Iris pigment epithelial cell (primary cell): ENCODE measurements around the gene NRAP.

Experiments
- DNase-seq: peaks from one replicate; pipeline ENCODE4 v3.0.0-alpha.2; 2011; ENCODE audit warnings: low read depth

The NRAP gene

GRCh38 chr10:113609704-113610108 lies 54.1 kb downstream of the NRAP start:
- peak; percentile 40 for DNase-seq

GRCh38 chr10:113605268-113605978 lies 58.4 kb downstream of the NRAP start:
- DNase-seq = no peak

- DNase-seq = no peak
These were observed 59.3 kb downstream of the NRAP start for GRCh38 chr10:113604572-113604971.

- no peak for DNase-seq
These were observed 60.6 kb downstream of the NRAP start for GRCh38 chr10:113603057-113603777.

- no peak for DNase-seq
These were observed 63.3 kb downstream of the NRAP start for GRCh38 chr10:113600569-113600968.

DNA sequence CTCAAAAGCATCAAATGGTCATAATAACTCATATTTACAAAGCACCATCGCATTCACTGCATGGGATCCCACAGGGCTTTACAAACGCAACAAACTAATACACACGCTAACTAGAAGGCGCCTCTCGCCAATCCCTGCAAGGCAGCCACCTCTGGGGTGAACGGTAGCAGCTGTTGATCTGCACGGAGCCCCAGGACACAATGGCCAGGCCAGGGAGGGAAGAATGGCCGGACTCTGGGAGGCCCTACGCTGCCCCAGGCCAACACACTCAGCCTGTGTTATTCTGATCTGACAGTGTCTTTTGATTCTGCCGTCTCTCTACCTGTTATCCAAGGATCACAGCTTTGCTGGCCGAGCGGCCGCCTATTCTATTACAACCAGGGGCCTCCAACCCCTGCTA lies 69.2 kb downstream of the NRAP start:
- no peak for DNase-seq

GRCh38 chr10:113592380-113592779 lies 71.5 kb downstream of the NRAP start:
- DNase-seq = no peak

GRCh38 chr10:113590581-113590980 lies 73.3 kb downstream of the NRAP start:
- DNase-seq = no peak

DNA sequence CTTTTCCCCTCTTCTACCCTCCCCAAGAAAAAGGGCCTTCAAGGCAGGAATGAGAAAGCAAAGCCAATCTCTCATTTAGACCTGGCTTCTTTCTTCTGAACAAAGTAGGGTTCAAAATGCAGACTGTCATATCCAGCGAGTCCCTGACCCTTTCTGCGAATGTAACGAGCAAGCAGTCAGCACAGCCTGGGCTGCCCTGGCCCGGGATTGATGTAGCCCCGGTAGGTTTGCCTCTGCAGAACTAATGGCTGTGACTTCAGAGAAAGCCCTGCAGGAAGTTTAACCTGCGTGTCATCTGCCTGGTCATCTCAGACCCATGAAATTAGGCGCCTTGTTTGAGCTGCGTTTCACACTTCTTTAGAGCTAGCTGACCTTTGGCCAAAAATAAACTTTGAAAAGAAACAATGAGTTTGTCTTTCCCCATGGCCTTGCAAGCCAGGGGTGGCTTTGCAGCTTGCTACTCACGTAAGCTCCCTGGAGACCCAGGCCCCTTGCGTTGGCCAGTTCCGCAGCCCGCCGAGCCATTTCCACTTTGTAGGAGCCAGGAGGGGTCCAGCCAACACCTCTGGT lies 74.6 kb downstream of the NRAP start:
- DNase-seq = no peak

DNA sequence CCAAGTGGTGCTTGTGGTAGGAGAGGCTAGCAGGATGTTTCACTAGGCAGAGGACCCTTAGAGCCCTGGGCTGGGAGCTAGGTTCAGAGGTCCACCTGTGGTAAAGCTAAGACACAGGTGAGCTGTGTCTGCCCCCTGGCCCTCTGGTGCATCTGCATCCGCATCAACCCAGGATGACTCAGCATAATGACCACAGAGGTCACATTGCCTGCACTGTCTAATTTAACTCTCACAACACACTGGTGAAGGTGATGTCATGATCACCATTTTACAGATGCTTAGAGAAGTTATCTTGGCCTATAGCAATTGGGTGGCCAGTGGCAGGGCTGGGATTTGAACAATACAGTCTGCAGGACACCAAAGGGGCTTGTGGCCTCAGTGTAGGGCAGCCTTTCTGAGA lies 77.9 kb downstream of the NRAP start:
- no peak for DNase-seq

DNA sequence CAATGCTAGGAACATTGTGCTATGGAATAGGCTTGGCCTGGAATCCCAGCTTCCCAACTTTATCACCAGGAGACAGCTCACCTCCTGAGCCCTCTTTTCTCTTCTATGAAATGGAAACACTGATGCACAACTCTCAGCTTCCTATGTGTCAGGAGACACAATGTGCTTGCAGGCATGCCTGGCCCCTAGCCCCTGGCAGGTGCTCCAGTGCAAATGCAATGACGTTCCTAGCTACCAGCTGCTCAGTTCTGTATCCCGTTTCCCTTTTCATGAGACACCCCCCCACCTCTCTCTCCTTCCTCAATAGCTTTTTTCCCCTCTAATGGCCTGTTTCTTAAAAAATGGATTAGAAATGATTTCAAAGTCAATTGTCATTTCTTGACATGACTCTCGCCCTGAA lies 80.3 kb downstream of the NRAP start:
- DNase-seq = no peak

GRCh38 chr10:113581092-113581491 lies 82.7 kb downstream of the NRAP start:
- no peak for DNase-seq

DNA sequence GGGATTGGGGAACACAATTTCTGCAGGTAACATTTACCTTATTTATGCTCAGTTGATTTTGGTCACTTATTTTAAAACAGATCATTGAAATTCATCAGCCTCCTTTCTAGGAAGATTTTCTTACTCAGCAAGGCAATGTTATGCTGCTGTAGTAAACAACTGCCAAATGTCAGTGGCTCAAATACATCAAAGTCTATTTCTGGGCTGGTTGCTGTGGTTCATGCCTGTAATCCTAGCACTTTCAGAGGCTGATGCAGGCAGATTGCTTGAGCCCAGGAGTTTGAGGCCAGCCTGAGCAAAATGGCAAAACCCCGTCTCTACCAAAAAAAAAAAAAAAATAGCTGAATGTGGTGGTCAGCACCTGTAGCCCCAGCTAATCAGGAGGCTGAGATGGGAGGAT lies 85.1 kb downstream of the NRAP start:
- DNase-seq = no peak

DNA sequence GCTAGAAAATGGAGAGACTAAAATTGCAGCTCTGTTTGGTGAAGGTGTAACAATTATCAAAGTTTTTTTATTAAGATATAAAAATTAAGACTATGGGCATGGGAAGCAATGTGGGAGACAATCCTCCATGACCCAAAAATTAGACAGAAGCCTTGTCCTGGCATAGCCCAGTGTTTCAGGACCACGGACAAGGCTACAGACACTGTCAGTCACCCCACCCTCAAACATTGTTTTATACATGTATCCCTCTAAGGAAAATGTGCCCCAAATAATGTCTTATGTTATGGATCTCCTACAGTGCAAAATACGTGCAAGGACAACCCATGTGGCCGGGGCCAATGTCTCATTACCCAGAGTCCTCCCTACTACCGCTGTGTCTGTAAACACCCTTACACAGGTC lies 87.0 kb downstream of the NRAP start:
- DNase-seq = peak; percentile 31

DNA sequence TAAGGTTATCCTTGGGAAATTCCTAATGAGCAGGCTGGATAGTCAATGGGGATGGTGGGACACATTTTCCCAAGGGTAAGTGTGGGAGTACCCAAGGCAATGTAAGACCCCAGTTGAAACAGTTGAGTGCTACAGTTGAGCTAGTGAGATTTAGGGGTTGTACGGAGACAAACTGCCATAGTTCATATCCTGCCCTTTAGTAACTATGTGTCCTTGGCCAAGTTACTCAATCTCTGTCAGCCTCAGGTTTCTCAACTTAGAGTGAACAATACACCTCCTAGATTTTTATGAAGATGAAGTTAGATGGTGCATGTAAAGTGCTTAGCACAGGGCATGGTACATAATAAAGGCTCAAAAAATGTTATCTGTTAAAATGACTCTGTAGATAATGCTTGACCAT lies 90.5 kb downstream of the NRAP start:
- DNase-seq = no peak

DNA sequence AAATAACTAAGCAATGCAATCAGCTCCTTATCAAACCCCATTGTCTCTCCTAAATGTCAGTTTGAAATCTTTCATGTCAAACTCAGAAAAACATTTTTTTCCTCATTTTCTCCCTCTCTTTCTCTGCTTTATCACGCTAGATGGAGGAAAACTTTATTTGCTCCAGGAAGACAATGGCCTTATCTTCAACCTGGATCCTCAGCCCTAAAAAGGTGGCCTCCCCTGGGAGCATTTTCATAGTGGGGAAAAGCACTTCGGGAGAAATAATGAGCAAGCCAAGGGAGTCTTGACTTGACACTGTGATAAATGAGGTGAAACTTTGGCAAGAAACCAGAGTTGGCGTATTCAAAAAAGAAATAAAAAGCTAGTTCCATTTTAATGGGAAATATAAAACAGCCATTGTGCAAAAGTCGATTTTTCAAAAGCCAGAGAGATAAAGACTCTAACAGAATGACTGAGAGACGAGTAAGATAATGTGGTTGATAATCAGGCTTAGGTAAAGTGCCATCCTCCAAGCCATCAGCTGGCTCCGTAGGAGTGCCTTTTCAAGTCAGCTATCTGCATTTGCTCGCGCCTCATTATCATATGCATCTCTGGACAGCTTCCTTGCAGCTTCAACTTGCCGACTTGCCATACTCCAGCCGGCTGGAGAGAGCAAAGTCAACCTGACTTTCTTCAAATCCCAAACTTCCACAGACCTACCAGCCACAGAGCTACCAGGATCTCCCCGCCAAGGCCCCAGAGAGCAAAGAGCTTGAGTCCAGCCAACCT lies 91.1 kb downstream of the NRAP start:
- DNase-seq = no peak

GRCh38 chr10:113569576-113569975 lies 94.3 kb downstream of the NRAP start:
- DNase-seq = no peak

DNA sequence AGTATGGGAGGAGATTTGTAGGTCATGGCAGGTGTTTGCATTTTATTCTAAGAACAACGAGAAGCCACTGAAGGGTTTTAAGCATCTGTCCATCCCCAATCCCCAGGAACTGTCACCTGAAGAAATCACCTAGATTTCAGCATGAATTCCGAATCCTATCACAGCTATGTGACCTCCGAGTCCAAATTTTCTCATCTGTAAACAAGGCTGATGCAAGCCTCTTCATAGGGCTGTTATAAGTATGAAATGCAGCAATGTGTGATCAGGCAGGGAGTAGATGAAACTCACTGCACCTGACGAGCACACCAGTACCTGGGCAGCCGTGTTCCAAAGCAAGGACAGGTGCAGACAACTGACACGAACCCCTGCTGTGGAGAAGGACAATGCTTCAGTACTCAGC lies 97.0 kb downstream of the NRAP start:
- DNase-seq = no peak

DNA sequence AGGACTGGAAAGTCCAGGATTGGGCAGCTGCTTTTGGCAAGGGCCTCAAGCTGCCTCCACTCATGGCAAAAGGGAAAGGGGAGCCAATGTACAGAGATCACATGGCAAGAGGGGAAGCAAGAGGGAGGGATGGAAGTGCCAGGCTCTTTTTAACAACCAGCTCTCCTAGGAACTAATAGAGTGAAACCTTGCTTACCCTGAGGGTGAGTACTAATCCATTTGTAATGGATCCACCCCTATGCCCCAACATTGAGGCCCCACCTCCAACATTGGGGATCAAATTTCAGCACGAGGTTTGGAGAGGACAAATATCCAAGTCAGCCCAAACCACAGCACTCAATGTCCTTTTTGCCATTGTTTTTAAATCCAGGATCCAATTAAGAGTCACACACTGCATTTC lies 98.5 kb downstream of the NRAP start:
- no peak for DNase-seq

GRCh38 chr10:113563306-113564088 lies 100.3 kb downstream of the NRAP start:
- peak; percentile 63 for DNase-seq

GRCh38 chr10:113562704-113563103 lies 101.1 kb downstream of the NRAP start:
- no peak for DNase-seq

DNA sequence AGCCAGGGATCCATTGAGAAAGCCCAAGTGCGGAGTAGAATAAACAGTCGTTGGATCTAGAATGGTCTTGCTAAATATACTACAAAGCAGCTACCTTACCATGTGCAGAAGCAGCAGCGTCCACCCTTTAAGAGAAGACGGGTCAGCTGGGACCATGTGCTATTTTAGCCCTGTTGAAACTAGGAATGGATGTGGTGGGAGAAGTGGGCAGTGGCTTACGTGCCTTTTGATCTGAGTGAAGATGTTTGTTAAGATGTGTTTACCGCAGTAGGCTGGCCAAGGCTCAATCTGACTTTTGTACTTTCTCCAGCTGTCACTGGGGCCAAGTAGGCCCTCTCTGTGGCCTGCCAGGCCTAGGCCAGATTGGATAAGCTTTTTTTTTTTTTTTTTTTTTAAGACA lies 101.8 kb downstream of the NRAP start:
- DNase-seq = no peak
